Esophagus squamous epithelium (tissue), 5 donors: Measurements from ENCODE around the gene NUP50. TPM values are rescaled to one million over a fixed set of nuclear protein-coding genes. Genes with fewer than 3 reads are reported as not detected.

Source experiments
- DNase-seq: peaks from one replicate; lab custom pipeline; 2025; lab: John Stamatoyannopoulos, UW
- H3K27ac ChIP-seq, 4 donors: fragments of 200-600 bp; sonication (generic); one replicate each; pipeline ENCODE4 v1.5.1; 2016 to 2019; ENCODE audit warnings: mild to moderate bottlenecking in 1 of 4
- H3K27me3 ChIP-seq, 4 donors: fragments of 200-600 bp; sonication (generic); 1 replicate in 3 of 4; 2 replicates in 1 of 4; pipeline versions ENCODE4 v1.5.1 to v1.6.0; 2017 to 2021; ENCODE audit warnings: antibody characterized with exemption in 1 of 4
- H3K36me3 ChIP-seq, 3 donors: fragments of 200-600 bp; sonication (generic); one replicate each; pipeline ENCODE4 v1.5.1; 2016 to 2019
- H3K4me1 ChIP-seq, 3 donors: fragments of 200-600 bp; sonication (generic); one replicate each; pipeline ENCODE4 v1.5.1; 2017 to 2019
- H3K4me3 ChIP-seq, 4 donors: fragments of 200-600 bp; sonication (generic); 1 replicate in 3 of 4; 2 replicates in 1 of 4; pipeline ENCODE4 v1.5.1; 2016 to 2019; ENCODE audit warnings: mild to moderate bottlenecking in 2 of 4, moderate library complexity in 1 of 4
- H3K9me3 ChIP-seq, 3 donors: fragments of 200-600 bp; sonication (generic); one replicate each; pipeline ENCODE4 v1.5.1; 2016 to 2019
- POLR2A ChIP-seq, 4 donors: fragments of 450-650 bp; IDR thresholded peaks; one replicate each; pipeline ENCODE4 v1.6.1; 2017; ENCODE audit warnings: antibody characterized with exemption in 4 of 4, mild to moderate bottlenecking in 4 of 4, moderate library complexity in 3 of 4
- WGBS, 2 donors: methylation state at CpG; one replicate each; pipeline ENCODE4 v1.1.5; 2018; 5-methylcytosine and 5-hydroxymethylcytosine counted together
- intact Hi-C: fragments of 100-400 bp; cut with DNase I; formaldehyde crosslinking; loops from one replicate; pipeline ENCODE4 v1.15.0; 2022
- total RNA-seq, 4 donors: library from RNA; depleted of rRNA; stranded (reverse); fragments of >200 nt; gene quantifications; one replicate each; pipeline ENCODE4 v1.1.0, GENCODE V29; 2016
- TF ChIP-seq, protein P1 (sequence below), 6 experiments: fragments of 450-650 bp in 4 of 6; fragments of 200-600 bp in 2 of 6; sonication (generic) in 2 of 6; IDR thresholded peaks; one replicate each; pipeline ENCODE4 v1.5.1; 2016 to 2019; ENCODE audit warnings: antibody characterized with exemption in 6 of 6, mild to moderate bottlenecking in 4 of 6, moderate library complexity in 4 of 6
- donor health status: DM: yes; HTN: yes; CAD: no.

NUP50 gene
- total RNA-seq, 4 donors from 2014 or later = 53.7 to 96.4 (median 59.9) TPM

DNA sequence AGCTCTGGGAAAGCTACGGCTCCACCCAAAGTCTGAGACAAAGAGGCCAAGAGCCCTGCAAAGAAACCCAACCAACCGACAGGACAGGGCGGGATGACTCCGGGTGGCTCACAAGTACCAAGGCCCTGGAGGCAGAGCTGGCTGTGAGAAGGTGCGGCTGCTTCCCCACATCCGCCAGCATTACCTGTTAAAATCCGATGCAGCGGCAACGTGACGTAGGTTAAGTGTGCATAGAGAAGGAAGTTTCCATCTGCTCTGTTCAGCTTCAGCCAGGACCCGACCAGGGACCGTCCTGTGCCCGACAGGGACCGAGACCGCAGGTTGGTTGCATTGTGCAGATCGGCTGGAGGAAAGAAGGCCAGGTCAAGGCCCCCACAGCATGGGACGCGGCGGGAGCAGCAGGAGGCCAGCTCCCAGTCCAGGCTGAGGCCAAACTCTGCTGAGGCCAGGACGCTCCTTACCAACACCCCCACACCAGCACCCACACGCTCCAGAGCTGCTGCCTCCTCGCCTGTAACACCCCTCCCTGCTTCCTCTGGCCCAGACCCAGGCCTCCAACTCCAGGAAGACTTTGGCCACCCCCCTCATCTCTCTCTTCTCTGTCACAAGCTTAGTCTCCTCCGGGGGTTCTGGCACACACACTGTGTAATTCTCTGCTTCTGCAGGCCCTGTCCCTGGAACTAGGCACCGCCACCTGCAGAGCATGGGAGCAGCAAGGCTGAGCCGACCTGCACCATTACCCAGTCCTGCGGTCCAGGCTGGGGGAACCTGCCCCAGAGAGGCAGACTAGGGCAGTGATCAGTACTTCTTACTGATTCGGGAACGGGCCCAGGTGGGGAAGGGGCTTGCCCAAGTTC, 34.1 kb downstream of the NUP50 start:
- TF ChIP-seq POLR2A (IDR thresholded peaks at IDR 0.05) = no peak
- TF ChIP-seq, protein P1, sequence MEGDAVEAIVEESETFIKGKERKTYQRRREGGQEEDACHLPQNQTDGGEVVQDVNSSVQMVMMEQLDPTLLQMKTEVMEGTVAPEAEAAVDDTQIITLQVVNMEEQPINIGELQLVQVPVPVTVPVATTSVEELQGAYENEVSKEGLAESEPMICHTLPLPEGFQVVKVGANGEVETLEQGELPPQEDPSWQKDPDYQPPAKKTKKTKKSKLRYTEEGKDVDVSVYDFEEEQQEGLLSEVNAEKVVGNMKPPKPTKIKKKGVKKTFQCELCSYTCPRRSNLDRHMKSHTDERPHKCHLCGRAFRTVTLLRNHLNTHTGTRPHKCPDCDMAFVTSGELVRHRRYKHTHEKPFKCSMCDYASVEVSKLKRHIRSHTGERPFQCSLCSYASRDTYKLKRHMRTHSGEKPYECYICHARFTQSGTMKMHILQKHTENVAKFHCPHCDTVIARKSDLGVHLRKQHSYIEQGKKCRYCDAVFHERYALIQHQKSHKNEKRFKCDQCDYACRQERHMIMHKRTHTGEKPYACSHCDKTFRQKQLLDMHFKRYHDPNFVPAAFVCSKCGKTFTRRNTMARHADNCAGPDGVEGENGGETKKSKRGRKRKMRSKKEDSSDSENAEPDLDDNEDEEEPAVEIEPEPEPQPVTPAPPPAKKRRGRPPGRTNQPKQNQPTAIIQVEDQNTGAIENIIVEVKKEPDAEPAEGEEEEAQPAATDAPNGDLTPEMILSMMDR (IDR thresholded peaks at IDR 0.05) = no peak
- DNase-seq = no peak
- peaks cover 4 to 83% (median 42%) of the 10 kb centered on the region in 3 donors for H3K36me3 ChIP-seq
- 76 to 80% methylated on average over 20 to 21 of the region's 28 CpGs for WGBS, 2 donors
- intact Hi-C loops = no loop called here
- H3K27ac ChIP-seq = peak overlapping the region in 1 of 4 donors; percentile 59
- H3K4me1 ChIP-seq = peaks cover 8 to 43% (median 9%) of the 10 kb centered on the region in 3 donors
- no peak overlapping the region for H3K4me3 ChIP-seq
- H3K27me3 ChIP-seq = no peaks in the 10 kb centered on the region
- no peaks in the 10 kb centered on the region for H3K9me3 ChIP-seq

DNA sequence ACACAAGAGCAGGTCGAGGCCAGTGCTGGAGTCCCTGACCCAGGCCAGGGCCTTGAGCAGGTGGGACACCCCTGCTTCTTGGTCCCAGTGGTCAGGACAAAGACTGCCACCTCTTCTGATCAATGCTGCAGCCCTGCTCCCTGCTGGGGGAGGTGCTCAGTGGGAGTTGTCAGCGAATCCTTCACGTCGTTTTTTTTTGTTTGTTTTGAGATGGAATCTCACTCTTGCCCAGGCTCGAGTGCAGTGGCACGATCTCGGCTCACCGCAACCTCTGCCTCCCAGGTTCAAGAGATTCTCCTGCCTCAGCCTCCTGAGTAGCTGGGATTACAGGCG, 34.7 kb downstream of the NUP50 start:
- intact Hi-C loops = no loop called here
- WGBS, 2 donors = 60 to 71% methylated on average over 8 to 9 of the region's 9 CpGs
- TF ChIP-seq, protein P1 (IDR thresholded peaks at IDR 0.05) = no peak
- no peak for TF ChIP-seq POLR2A (IDR thresholded peaks at IDR 0.05)
- Histone ChIP-seq H3K4me1 (peaks cover 8 to 43% (median 9%) of the 10 kb centered on the region in 3 donors), H3K27me3 (no peaks in the 10 kb centered on the region), H3K9me3 (no peaks in the 10 kb centered on the region), H3K27ac (no peak overlapping the region), H3K36me3 (peaks cover 4 to 89% (median 47%) of the 10 kb centered on the region in 3 donors), H3K4me3 (no peak overlapping the region)
- DNase-seq = no peak

DNA sequence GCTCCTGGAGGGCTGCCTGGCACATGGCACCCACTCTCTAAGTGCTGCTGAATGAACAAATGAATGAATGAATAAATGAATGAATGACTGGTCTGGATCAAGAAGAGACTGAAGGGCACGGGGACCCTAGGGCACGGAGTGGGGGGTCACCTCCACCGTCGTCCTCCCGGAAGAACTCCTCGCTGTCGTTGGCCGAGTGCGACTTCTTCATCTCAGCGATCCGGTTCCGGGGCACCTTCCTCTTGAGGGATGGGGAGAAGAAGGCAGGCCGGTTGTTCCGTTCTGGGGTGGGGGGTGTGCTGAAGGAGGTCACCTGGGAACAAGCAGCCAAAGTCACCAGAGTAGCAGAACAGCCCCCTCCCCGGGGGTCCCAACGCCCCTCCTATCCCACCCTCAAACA, 36.0 kb downstream of the NUP50 start:
- H3K27ac ChIP-seq = no peak overlapping the region

DNA sequence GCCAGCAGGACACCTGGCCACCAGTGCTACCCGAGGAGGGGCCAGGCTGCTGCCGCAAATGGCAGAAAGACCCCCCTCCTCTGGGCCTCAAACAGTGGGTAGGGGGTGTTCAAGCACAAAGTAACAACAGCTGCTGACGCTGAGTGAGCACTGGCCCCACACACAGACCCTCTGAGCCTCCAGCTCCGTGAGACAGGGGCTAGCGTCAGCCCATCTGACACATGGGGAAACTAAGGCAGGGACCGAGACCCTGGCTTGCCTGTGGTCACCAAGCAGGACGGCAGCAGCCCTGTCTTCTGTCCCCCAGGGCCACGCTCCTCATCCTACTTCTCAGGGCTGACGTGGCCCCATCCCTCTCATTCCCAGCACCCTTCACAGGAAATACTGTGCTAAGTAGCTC, 36.5 kb downstream of the NUP50 start:
- Histone ChIP-seq H3K27me3 (no peaks in the 10 kb centered on the region), H3K4me3 (no peak overlapping the region), H3K36me3 (peaks cover 4 to 99% (median 50%) of the 10 kb centered on the region in 3 donors), H3K4me1 (peaks cover 8 to 43% (median 9%) of the 10 kb centered on the region in 3 donors), H3K27ac (no peak overlapping the region), H3K9me3 (no peaks in the 10 kb centered on the region)
- TF ChIP-seq POLR2A (IDR thresholded peaks at IDR 0.05) = no peak
- TF ChIP-seq, protein P1 (IDR thresholded peaks at IDR 0.05) = no peak
- 85 to 88% methylated on average over 4 of the region's 9 CpGs for WGBS, 2 donors
- DNase-seq = no peak
- intact Hi-C loops = no loop called here

More for the DNA sequence above, 36.0 kb downstream of the NUP50 start:
- Histone ChIP-seq H3K27me3 (no peaks in the 10 kb centered on the region), H3K9me3 (no peaks in the 10 kb centered on the region), H3K36me3 (peaks cover 4 to 99% (median 50%) of the 10 kb centered on the region in 3 donors), H3K4me1 (peaks cover 8 to 43% (median 9%) of the 10 kb centered on the region in 3 donors), H3K4me3 (no peak overlapping the region)
- 89 to 97% methylated on average over 10 to 12 of the region's 16 CpGs for WGBS, 2 donors
- TF ChIP-seq, protein P1 (IDR thresholded peaks at IDR 0.05) = no peak
- no peak for TF ChIP-seq POLR2A (IDR thresholded peaks at IDR 0.05)
- intact Hi-C loops = no loop called here
- no peak for DNase-seq

DNA sequence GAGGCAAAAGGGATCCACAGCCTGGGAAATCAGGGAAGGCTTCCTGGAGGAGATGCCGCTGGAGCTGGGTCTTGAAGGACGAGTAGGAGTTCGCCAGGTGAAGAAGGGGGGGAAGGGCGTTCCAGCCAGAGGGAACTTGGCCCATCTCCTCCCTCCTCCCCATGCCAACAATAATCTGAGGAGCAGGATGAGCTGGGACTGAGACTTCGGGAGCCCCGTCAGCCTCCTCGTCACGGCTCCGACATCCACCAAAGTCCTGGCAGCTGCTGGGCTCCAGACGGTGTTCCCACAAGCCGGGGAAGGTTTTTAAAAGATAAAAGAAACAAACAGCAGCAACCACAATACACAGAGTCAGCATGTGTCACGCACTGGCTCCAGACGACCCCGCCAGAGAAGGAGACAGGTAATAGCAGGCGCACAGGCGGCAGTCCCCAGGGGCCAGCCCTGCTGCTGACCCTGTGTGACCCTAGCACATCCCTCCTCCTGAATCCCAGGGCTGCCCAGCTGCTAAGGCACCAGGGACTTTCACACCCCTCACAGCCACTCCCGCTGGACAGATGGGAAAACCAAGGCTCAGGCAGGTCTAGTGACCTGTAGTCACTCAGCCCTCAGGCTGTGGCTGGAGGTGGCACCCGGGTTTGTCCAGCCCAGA, 37.3 kb downstream of the NUP50 start:
- H3K36me3 ChIP-seq = peaks cover 4 to 99% (median 51%) of the 10 kb centered on the region in 3 donors
- intact Hi-C loops = no loop called here
- H3K4me1 ChIP-seq = peaks cover 8 to 43% (median 9%) of the 10 kb centered on the region in 3 donors
- WGBS, 2 donors = 70 to 82% methylated on average over 10 to 17 of the region's 18 CpGs
- no peaks in the 10 kb centered on the region for H3K9me3 ChIP-seq
- no peaks in the 10 kb centered on the region for H3K27me3 ChIP-seq
- H3K4me3 ChIP-seq = no peak overlapping the region
- TF ChIP-seq, protein P1 (IDR thresholded peaks at IDR 0.05) = no peak
- no peak for TF ChIP-seq POLR2A (IDR thresholded peaks at IDR 0.05)
- H3K27ac ChIP-seq = peak overlapping the region in 2 of 4 donors; percentile 32 to 53
- DNase-seq = no peak
